Dermis lymphatic vessel endothelial cell (primary cell): ENCODE results near the gene HOXB13. TPM values are rescaled to one million over a fixed set of nuclear protein-coding genes. Genes with fewer than 3 reads are reported as not detected.

Experiments used
- total RNA-seq: library from RNA; depleted of rRNA; stranded (reverse); fragments of >200 nt; gene quantifications from 2 replicates; pipeline ENCODE4 v1.2.1, GENCODE V29; 2014

HOXB13 gene
- total RNA-seq: not detected in 2 replicates

GRCh38 chr17:48728232-48729231 is at the start of gene HOXB13:
Gene HOXB13, minus strand, starts transcription at chr17:48728750. Its CDS starts 157 bp downstream, at chr17:48728593.

GRCh38 chr17:48722915-48723422 is 5.6 kb downstream of the HOXB13 start, which contains the start of gene PRAC2:
Gene PRAC2, plus strand, starts transcription at chr17:48723185. Its CDS starts 1,226 bp downstream, at chr17:48724411.

GRCh38 chr17:48722201-48722907 is 6.2 kb downstream of the HOXB13 start, which contains the start of gene PRAC1:
Gene PRAC1, minus strand, starts transcription at chr17:48722518. Its CDS starts 126 bp downstream, at chr17:48722392.

Other genes with a start within 250 kb of the HOXB13 start
- gene HOXB1, start 197.7 kb downstream of the HOXB13 start, total RNA-seq: not detected in 2 replicates
- gene HOXB2, start 183.6 kb downstream of the HOXB13 start, total RNA-seq: 0.09 and 0.76 TPM in 2 replicates
- 0.76 and 1.4 TPM in 2 replicates for gene HOXB4, start 150.4 kb downstream of the HOXB13 start, total RNA-seq
- gene HOXB3, start 138.5 kb downstream of the HOXB13 start, total RNA-seq: 1.7 and 5.7 TPM in 2 replicates
- gene HOXB5, start 135.0 kb downstream of the HOXB13 start, total RNA-seq: under 0.01 and 0.11 TPM in 2 replicates
- 1.7 and 4.8 TPM in 2 replicates for gene HOXB6, start 123.8 kb downstream of the HOXB13 start, total RNA-seq
- gene HOXB7, start 117.7 kb downstream of the HOXB13 start, total RNA-seq: 2.7 and 10.3 TPM in 2 replicates
- gene HOXB8, start 113.5 kb downstream of the HOXB13 start, total RNA-seq: 0.09 and 1.7 TPM in 2 replicates
- gene HOXB9, start 102.4 kb downstream of the HOXB13 start, total RNA-seq: under 0.01 and 0.43 TPM in 2 replicates
- not detected in 2 replicates for gene PRAC1, start 6.2 kb downstream of the HOXB13 start, total RNA-seq
- not detected in 2 replicates for gene PRAC2, start 5.6 kb downstream of the HOXB13 start, total RNA-seq
- under 0.01 TPM in 1 of 2 replicates, not detected in the other for gene TTLL6, start 88.5 kb upstream of the HOXB13 start, total RNA-seq
- gene CALCOCO2, start 102.3 kb upstream of the HOXB13 start, total RNA-seq: 38.7 and 50.8 TPM in 2 replicates
- gene ATP5MC1, start 164.0 kb upstream of the HOXB13 start, total RNA-seq: 21.7 and 32.5 TPM in 2 replicates
- 51.0 and 57.2 TPM in 2 replicates for gene UBE2Z, start 179.7 kb upstream of the HOXB13 start, total RNA-seq
- gene SNF8, start 216.1 kb upstream of the HOXB13 start, total RNA-seq: 87.0 and 95.8 TPM in 2 replicates
- gene GIP, start 239.8 kb upstream of the HOXB13 start, total RNA-seq: not detected in 2 replicates